Gastrocnemius medialis (tissue), 4 donors: ENCODE results near the gene MIF4GD.

ENCODE experiments used
- CTCF ChIP-seq, 5 experiments: fragments of 450-650 bp in 3 of 5; fragments of 200-600 bp in 2 of 5; sonication (generic) in 2 of 5; IDR thresholded peaks in 4 of 5; conservative IDR thresholded peaks in 1 of 5; 1 replicate in 4 of 5; 2 replicates in 1 of 5; pipeline ENCODE4 v1.5.1; 2016 to 2019; ENCODE audit warnings: antibody characterized with exemption in 5 of 5, mild to moderate bottlenecking in 3 of 5, moderate library complexity in 3 of 5
- POLR2A ChIP-seq, 2 donors: fragments of 450-650 bp; IDR thresholded peaks; one replicate each; pipeline ENCODE4 v1.6.1; 2017; ENCODE audit warnings: antibody characterized with exemption in 2 of 2, mild to moderate bottlenecking in 2 of 2, moderate library complexity in 2 of 2

- TF ChIP-seq CTCF (IDR thresholded peaks at IDR 0.05 in 4 of 5, conservative IDR thresholded peaks at IDR 0.05 in 1 of 5) (no peak), POLR2A (IDR thresholded peaks at IDR 0.05) (no peak)
Observed at GRCh38 chr17:75238020-75238580, 32.9 kb downstream of the MIF4GD start.
